Activated B cell treated with CpG ODN at 0.5 μM for 24 hours (primary cell): ENCODE data around the gene CSAD. TPM values are rescaled to one million over a fixed set of nuclear protein-coding genes. Genes with fewer than 3 reads are reported as not detected.

Experiments
- ATAC-seq: fragments of 200-7000 bp; cut with Tn5 transposase; one replicate; pipeline ENCODE4 v1.10.0; 2021; ENCODE audit warnings: low read depth, mild to moderate bottlenecking, moderate library complexity
- CTCF ChIA-PET: fragments of 350-600 bp; sonication (Branson Sonifier 250); formaldehyde crosslinking; loops from one replicate; lab custom pipeline; 2021; ENCODE audit warnings: antibody characterized with exemption; lab: Charles Lee
- POLR2A ChIA-PET: fragments of 350-600 bp; sonication (Branson Sonifier 250); formaldehyde crosslinking; loops from one replicate; lab custom pipeline; 2021; ENCODE audit warnings: antibody characterized with exemption; lab: Charles Lee
- DNase-seq: peaks from one replicate; pipeline ENCODE4 v3.0.0; 2022
- H3K27ac Mint-ChIP-seq: one replicate; pipeline ENCODE4 v1.8.0; 2020; ENCODE audit warnings: mixed read lengths
- H3K27me3 Mint-ChIP-seq: one replicate; pipeline ENCODE4 v1.8.0; 2021; ENCODE audit warnings: mixed read lengths
- H3K36me3 Mint-ChIP-seq: one replicate; pipeline ENCODE4 v1.8.0; 2021; ENCODE audit warnings: low read depth, mixed read lengths
- H3K4me1 Mint-ChIP-seq: one replicate; pipeline ENCODE4 v1.8.0; 2021; ENCODE audit warnings: mixed read lengths
- H3K4me3 Mint-ChIP-seq: one replicate; pipeline ENCODE4 v1.8.0; 2020; ENCODE audit warnings: mild to moderate bottlenecking, mixed read lengths
- H3K9me3 Mint-ChIP-seq: one replicate; pipeline ENCODE4 v1.8.0; 2020; ENCODE audit warnings: mixed read lengths
- CTCF ChIP-seq: fragments of 200-600 bp; IDR thresholded peaks from one replicate; pipeline ENCODE4 v1.8.0; 2022; ENCODE audit warnings: antibody characterized with exemption, mild to moderate bottlenecking
- intact Hi-C: fragments of 100-400 bp; cut with micrococcal nuclease; formaldehyde crosslinking; loops from one replicate; pipeline ENCODE4 v1.15.1; 2024
- total RNA-seq: library from RNA; stranded (reverse); gene quantifications from 2 replicates; pipeline ENCODE4 v1.2.3, GENCODE V29; 2022

CSAD gene
- total RNA-seq, 1 donor from 2014 or later, result 34.6 TPM

- no peak overlapping the region for H3K27ac Mint-ChIP-seq
- CTCF ChIA-PET, result no interaction called here
- H3K9me3 Mint-ChIP-seq, result no peaks in the 10 kb centered on the region
Observed at GRCh38 chr12:53152390-53152789, 28.3 kb downstream of the CSAD start.

GRCh38 chr12:53151039-53151438, 29.7 kb downstream of the CSAD start:
- no peak for DNase-seq
- ChIA-PET CTCF (no interaction called here), POLR2A (interaction anchor here (0.7 kb wide), 1 partner anchor 135 kb away, joined by 3 read pairs; no protein-coding TSS in a partner anchor)
- TF ChIP-seq CTCF, result no peak
- intact Hi-C loops, result no loop called here
- Mint-ChIP-seq H3K9me3 (no peaks in the 10 kb centered on the region), H3K27me3 (peaks cover 3% of the 10 kb centered on the region), H3K36me3 (no peaks in the 10 kb centered on the region), H3K27ac (no peak overlapping the region), H3K4me1 (no peaks in the 10 kb centered on the region), H3K4me3 (no peak overlapping the region)
- no peak for ATAC-seq

More at GRCh38 chr12:53152390-53152789, 28.3 kb downstream of the CSAD start:
- ATAC-seq (no peak), DNase-seq (no peak)
- Mint-ChIP-seq H3K36me3 (no peaks in the 10 kb centered on the region), H3K4me1 (no peaks in the 10 kb centered on the region), H3K4me3 (no peak overlapping the region), H3K27me3 (peaks cover 3% of the 10 kb centered on the region)
- no peak for TF ChIP-seq CTCF
- intact Hi-C loops, result no loop called here
- POLR2A ChIA-PET, result interaction anchor here (0.7 kb wide), 1 partner anchor 28 kb away, joined by 3 read pairs; the partner anchor contains the start of genes CSAD and ZNF740

DNA sequence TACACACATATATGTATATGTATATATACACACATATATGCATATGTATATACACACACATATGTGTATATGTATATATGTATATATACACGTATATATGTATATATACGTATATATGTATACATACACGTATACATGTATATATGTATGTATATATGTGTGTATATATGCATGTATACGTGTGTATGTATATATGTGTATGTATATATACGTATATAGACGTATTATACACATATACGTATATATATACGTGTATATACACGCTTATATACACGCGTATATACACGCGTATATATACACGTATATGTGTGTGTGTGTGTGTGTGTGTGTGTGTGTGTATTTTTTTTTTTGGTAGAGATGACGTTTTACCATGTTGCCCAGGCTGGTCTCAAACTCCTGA, 33.1 kb downstream of the CSAD start:
- no peak overlapping the region for H3K4me3 Mint-ChIP-seq
- no peaks in the 10 kb centered on the region for H3K9me3 Mint-ChIP-seq
- TF ChIP-seq CTCF, result no peak
- intact Hi-C loops, result loop anchor here (5.0 kb wide), 1 partner anchor 35 kb away; no protein-coding TSS in a partner anchor
- H3K4me1 Mint-ChIP-seq, result no peaks in the 10 kb centered on the region
- H3K36me3 Mint-ChIP-seq, result no peaks in the 10 kb centered on the region
- no peak overlapping the region for H3K27ac Mint-ChIP-seq
- ATAC-seq (no peak), DNase-seq (no peak)
- POLR2A ChIA-PET, result no interaction called here
- H3K27me3 Mint-ChIP-seq, result peaks cover 5% of the 10 kb centered on the region
- CTCF ChIA-PET, result no interaction called here

DNA sequence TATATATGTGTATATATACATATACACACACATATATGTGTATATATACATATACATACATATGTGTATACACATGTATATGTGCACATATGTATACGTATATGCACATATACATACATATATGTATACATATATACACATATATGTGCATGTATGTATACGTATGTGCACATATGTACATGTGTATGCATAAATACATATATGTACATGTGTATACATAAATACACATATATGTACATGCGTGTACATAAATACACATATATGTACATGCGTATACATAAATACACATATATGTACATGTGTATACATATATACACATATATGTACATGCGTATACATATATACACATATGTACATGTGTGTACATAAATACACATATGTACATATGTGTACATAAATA, 33.5 kb downstream of the CSAD start:
- ChIA-PET POLR2A (no interaction called here), CTCF (no interaction called here)
- no peaks in the 10 kb centered on the region for H3K36me3 Mint-ChIP-seq
- H3K4me3 Mint-ChIP-seq, result no peak overlapping the region
- peaks cover 5% of the 10 kb centered on the region for H3K27me3 Mint-ChIP-seq
- no peaks in the 10 kb centered on the region for H3K4me1 Mint-ChIP-seq
- no peak for TF ChIP-seq CTCF
- ATAC-seq (no peak), DNase-seq (no peak)
- intact Hi-C loops, result loop anchor here (5.0 kb wide), 1 partner anchor 35 kb away; no protein-coding TSS in a partner anchor
- H3K9me3 Mint-ChIP-seq, result no peaks in the 10 kb centered on the region
- no peak overlapping the region for H3K27ac Mint-ChIP-seq

DNA sequence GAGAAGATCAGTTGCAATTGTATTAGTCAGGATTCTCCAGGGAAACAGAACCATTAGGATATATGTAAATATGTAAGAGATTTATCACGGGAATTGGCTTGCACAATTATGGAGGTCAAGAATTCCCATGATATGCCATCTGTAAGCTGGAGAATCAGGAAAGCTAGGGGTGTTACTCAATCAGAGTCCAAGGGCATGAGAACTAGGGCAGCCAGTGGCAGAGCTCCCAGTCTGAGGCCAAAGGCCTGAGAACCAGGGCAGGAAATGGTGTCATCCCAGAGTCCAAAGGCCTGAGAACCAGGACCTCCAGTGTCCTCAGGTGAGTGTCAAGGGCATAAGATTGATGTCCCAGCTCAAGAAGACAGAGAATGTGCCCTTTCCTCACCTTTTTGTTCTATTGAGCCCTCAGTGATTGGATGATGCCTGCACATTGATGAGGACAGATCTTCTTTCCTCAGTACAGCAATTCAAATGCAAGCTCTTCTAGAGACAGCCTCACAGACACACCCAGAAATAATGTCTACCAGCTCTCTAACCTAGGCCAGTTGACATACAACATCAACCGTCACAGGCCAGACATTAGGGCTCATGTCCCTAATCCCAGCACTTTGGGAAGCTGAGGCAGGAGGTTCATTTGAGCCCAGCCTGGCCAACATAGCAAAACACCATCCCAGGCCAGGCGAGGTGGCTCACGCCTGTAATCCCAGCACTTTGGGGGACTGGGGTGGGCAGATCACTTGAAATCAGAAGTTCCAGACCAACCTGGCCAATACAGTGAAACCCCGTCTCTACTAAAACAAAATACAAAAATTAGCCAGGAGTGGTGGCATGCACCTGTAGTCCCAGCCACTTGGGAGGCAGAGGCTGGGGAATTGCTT, 35.1 kb downstream of the CSAD start:
- ATAC-seq (no peak), DNase-seq (no peak)
- no peak for TF ChIP-seq CTCF
- no peaks in the 10 kb centered on the region for H3K36me3 Mint-ChIP-seq
- H3K27ac Mint-ChIP-seq, result no peak overlapping the region
- H3K4me3 Mint-ChIP-seq, result no peak overlapping the region
- POLR2A ChIA-PET, result no interaction called here
- CTCF ChIA-PET, result no interaction called here
- H3K9me3 Mint-ChIP-seq, result no peaks in the 10 kb centered on the region
- H3K27me3 Mint-ChIP-seq, result peaks cover 7% of the 10 kb centered on the region
- intact Hi-C loops, result loop anchor here (5.0 kb wide), 1 partner anchor 33 kb away; no protein-coding TSS in a partner anchor
- no peaks in the 10 kb centered on the region for H3K4me1 Mint-ChIP-seq
